GM12891 (cell line): ENCODE measurements around the gene GDPD3.

Experiments
- POLR2A ChIP-seq: IDR thresholded peaks from 2 replicates; pipeline ENCODE4 v1.6.1; 2011; ENCODE audit warnings: low read depth, low read length, control low read depth
- POLR2AphosphoS5 ChIP-seq: IDR thresholded peaks from 2 replicates; pipeline ENCODE4 v1.6.1; 2011; ENCODE audit warnings: low read depth, low read length, control low read depth
- TAF1 ChIP-seq: IDR thresholded peaks from 2 replicates; pipeline ENCODE4 v1.6.1; 2011; ENCODE audit warnings: low read depth, low read length, control low read depth

GRCh38 chr16:30076276-30076791 is 37.0 kb downstream of the GDPD3 start:
- no peak for TF ChIP-seq TAF1
- TF ChIP-seq POLR2A = no peak
- TF ChIP-seq POLR2AphosphoS5 = no peak
